Naive thymus-derived CD8-positive, alpha-beta T cell (primary cell): ENCODE measurements around the gene ASH1L. TPM values are rescaled to one million over a fixed set of nuclear protein-coding genes. Genes with fewer than 3 reads are reported as not detected.
"Not testable (repeated sequence)": the region's sequence is repeated elsewhere in the genome, so short reads cannot be mapped to it uniquely, and the experiment has no call there.

Experiments
- ATAC-seq, 2 donors: fragments of 150-1000 bp; cut with Tn5 transposase in 1 of 2; sonication (Bioruptor Pico), chemical (Tn5 transposase) in 1 of 2; 1 replicate in 1 of 2; 2 replicates in 1 of 2; pipeline ENCODE4 v1.10.0; 2021; ENCODE audit warnings: mild to moderate bottlenecking in 2 of 2, moderate library complexity in 2 of 2
- POLR2A ChIA-PET: fragments of 350-600 bp; sonication (Branson Sonifier 250); formaldehyde crosslinking; loops from one replicate; lab custom pipeline; 2021; ENCODE audit warnings: antibody characterized with exemption; lab: Charles Lee
- DNase-seq, 10 donors: peaks; one replicate each; pipeline versions ENCODE4 v3.0.0 to v3.0.0-alpha.2; 2020 to 2022
- H3K27ac Mint-ChIP-seq, 10 donors: one replicate each; pipeline ENCODE4 v1.8.0; 2020 to 2022; ENCODE audit warnings: mild to moderate bottlenecking in 10 of 10, mixed read lengths in 10 of 10, moderate library complexity in 4 of 10, inconsistent platforms in 1 of 10
- H3K27me3 Mint-ChIP-seq, 5 donors: one replicate each; pipeline ENCODE4 v1.8.0; 2021 to 2022; ENCODE audit warnings: mixed read lengths in 5 of 5
- H3K36me3 Mint-ChIP-seq, 3 donors: one replicate each; pipeline ENCODE4 v1.8.0; 2020 to 2022; ENCODE audit warnings: mixed read lengths in 3 of 3, mild to moderate bottlenecking in 2 of 3, inconsistent platforms in 1 of 3
- H3K4me1 Mint-ChIP-seq, 4 donors: one replicate each; pipeline ENCODE4 v1.8.0; 2021 to 2022; ENCODE audit warnings: mixed read lengths in 4 of 4
- H3K4me3 Mint-ChIP-seq, 10 donors: one replicate each; pipeline ENCODE4 v1.8.0; 2020 to 2022; ENCODE audit warnings: mild to moderate bottlenecking in 10 of 10, mixed read lengths in 10 of 10, moderate library complexity in 6 of 10, inconsistent platforms in 1 of 10
- H3K9me3 Mint-ChIP-seq, 9 donors: one replicate each; pipeline ENCODE4 v1.8.0; 2020 to 2022; ENCODE audit warnings: mixed read lengths in 9 of 9, mild to moderate bottlenecking in 3 of 9, inconsistent platforms in 1 of 9, moderate library complexity in 1 of 9
- polyA plus RNA-seq, 3 donors: library from polyadenylated mRNA; unstranded; fragments of 300-500 nt; fragmentation: Illumina TruSeq; gene quantifications; one replicate each; pipeline ENCODE4 v1.2.3, GENCODE V29; 2021
- total RNA-seq, 8 experiments: library from RNA in 2 of 8; stranded (reverse) in 2 of 8; gene quantifications; one replicate each; pipeline ENCODE4 v1.2.3 and lab custom pipeline; 2021 to 2026

ASH1L gene
- total and polyA plus RNA-seq, 5 experiments from 2014 or later = 12.2 to 102 (median 22.0) TPM

DNA sequence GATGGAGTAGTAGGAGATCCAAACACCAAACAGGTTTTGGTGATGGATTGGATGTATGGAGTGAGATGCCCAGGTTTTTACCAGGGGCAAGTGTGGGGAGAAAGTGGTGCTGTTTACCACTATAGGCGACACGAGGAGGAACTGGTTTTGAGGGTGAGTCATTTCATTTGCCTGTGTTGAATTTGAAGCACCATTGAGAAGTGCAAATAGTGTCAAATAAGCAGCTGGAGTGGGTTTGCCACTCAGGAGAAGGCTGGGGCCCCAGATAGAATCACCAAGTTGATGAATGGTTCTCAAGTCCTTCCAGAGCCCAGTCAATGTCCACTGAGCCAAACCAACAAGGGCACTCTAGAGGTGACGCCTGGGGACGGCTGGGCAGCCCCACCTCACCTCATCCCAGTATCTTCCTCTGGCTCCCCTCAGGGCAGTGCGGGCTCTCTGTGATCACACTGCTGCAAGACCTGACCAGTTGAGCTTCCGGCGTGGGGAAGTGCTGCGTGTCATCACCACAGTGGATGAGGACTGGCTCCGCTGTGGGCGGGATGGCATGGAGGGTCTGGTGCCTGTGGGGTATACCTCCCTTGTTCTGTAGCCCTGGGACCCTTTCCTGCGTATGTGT is 232.5 kb downstream of the ASH1L start:
- H3K27ac Mint-ChIP-seq = peak overlapping the region in 2 of 10 donors; percentile 31 to 75

GRCh38 chr1:155328856-155329255 is 233.7 kb downstream of the ASH1L start:
- peaks cover 5 to 18% (median 10%) of the 10 kb centered on the region in 4 donors for H3K4me1 Mint-ChIP-seq
- not testable (repeated sequence) for ATAC-seq, H3K4me3 Mint-ChIP-seq, DNase-seq, H3K27me3 Mint-ChIP-seq, H3K9me3 Mint-ChIP-seq
- POLR2A ChIA-PET = interaction anchor here (0.7 kb wide), 1 partner anchor 71 kb away, joined by 3 read pairs; no protein-coding TSS in a partner anchor
- H3K36me3 Mint-ChIP-seq = peaks cover 4 to 32% (median 8%) of the 10 kb centered on the region in 3 donors
- peak overlapping the region in 3 of 10 donors; percentile 19 to 71 (median 27) for H3K27ac Mint-ChIP-seq

More for the DNA sequence above, 232.5 kb downstream of the ASH1L start:
- Mint-ChIP-seq H3K36me3 (peaks cover 4 to 39% (median 11%) of the 10 kb centered on the region in 3 donors), H3K4me3 (no peak overlapping the region), H3K4me1 (peaks cover 5 to 14% (median 8%) of the 10 kb centered on the region in 4 donors), H3K9me3 (no peaks in the 10 kb centered on the region), H3K27me3 (no peaks in the 10 kb centered on the region)
- POLR2A ChIA-PET = no interaction called here
- ATAC-seq = no peak
- no peak for DNase-seq

DNA sequence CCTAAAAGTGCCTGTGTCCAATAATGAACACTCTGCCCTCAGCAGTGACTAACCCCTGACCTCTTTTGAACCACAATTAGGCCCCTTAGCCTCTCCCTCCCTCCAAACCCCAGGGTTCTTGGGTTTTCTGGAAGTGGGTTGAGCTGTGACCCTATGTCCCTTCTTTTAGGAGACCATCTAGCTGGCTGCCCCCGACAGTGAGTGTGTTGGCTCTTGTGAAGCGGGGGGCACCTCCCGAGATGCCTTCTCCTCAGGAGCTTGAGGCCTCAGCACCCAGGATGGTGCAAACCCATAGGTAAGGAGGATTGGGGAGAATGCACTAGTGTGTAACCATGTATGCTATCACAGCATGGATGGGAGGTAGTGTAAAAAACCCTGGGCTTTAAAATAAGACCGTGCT is 234.6 kb downstream of the ASH1L start:
- peaks cover 5 to 18% (median 10%) of the 10 kb centered on the region in 4 donors for H3K4me1 Mint-ChIP-seq
- no peaks in the 10 kb centered on the region for H3K27me3 Mint-ChIP-seq
- no peak for DNase-seq
- peak overlapping the region in 1 of 10 donors; percentile 66 for H3K4me3 Mint-ChIP-seq
- H3K36me3 Mint-ChIP-seq = peaks cover 0 to 26% (median 5%) of the 10 kb centered on the region in 3 donors
- H3K9me3 Mint-ChIP-seq = no peaks in the 10 kb centered on the region
- H3K27ac Mint-ChIP-seq = peak overlapping the region in 5 of 10 donors; percentile 12 to 59 (median 42)
- ATAC-seq = no peak
- POLR2A ChIA-PET = interaction anchor here (0.6 kb wide), 1 partner anchor 83 kb away, joined by 3 read pairs; no protein-coding TSS in a partner anchor

GRCh38 chr1:155326631-155327037 is 236.0 kb downstream of the ASH1L start:
- no peak for DNase-seq
- Mint-ChIP-seq H3K27me3 (no peaks in the 10 kb centered on the region), H3K4me3 (peak overlapping the region in 1 of 10 donors; percentile 27), H3K27ac (peak overlapping the region in 4 of 10 donors; percentile 38 to 95 (median 80)), H3K4me1 (peaks cover 5 to 22% (median 17%) of the 10 kb centered on the region in 4 donors), H3K9me3 (no peaks in the 10 kb centered on the region), H3K36me3 (peaks cover 0 to 25% (median 5%) of the 10 kb centered on the region in 3 donors)
- POLR2A ChIA-PET = no interaction called here
- no peak for ATAC-seq

DNA sequence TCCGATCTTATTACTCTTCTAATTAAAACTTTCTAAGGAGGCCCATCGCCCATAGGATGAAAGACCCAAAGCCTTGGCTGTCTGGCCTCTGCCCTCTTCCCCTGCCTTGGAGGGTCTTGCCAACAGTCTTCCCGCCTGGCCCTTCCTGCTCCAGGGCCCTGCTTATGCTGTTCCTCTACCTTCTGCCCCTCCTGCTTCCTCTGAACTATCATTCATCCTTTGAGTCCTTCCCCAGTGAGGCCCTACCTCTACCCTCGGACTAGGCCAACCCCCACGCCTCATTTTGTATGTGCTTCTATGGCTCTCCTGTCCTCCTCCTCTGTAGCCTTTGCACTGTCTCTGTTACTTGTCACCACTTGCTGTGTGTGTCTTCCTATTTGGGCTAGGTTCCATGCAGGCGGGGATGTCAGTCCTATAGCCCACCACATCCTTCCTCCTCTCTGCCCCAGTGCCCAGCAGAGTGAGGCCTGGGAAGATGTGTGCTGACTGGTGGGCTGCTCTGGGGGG is 236.5 kb downstream of the ASH1L start:
- Mint-ChIP-seq H3K4me1 (peaks cover 6 to 27% (median 21%) of the 10 kb centered on the region in 4 donors), H3K36me3 (peaks cover 0 to 20% (median 3%) of the 10 kb centered on the region in 3 donors), H3K4me3 (peak overlapping the region; percentile 44 to 86 (median 71)), H3K9me3 (no peaks in the 10 kb centered on the region), H3K27me3 (no peaks in the 10 kb centered on the region), H3K27ac (peak overlapping the region; percentile 17 to 95 (median 72))
- peak in 1 of 10 donors; percentile 26 for DNase-seq
- POLR2A ChIA-PET = no interaction called here
- no peak for ATAC-seq

- Mint-ChIP-seq H3K4me3 (peak overlapping the region; percentile 44 to 86 (median 72)), H3K27me3 (no peaks in the 10 kb centered on the region), H3K4me1 (peaks cover 8 to 32% (median 25%) of the 10 kb centered on the region in 4 donors), H3K36me3 (peaks cover 0 to 15% (median 0%) of the 10 kb centered on the region in 3 donors), H3K27ac (peak overlapping the region in 9 of 10 donors; percentile 17 to 95 (median 74)), H3K9me3 (no peaks in the 10 kb centered on the region)
- ATAC-seq (no peak), DNase-seq (peak in 1 of 10 donors; percentile 9)
- POLR2A ChIA-PET = interaction anchor here (0.6 to 5.4 kb wide), 2 partner anchors 75 to 231 kb away, joined by 3 to 37 read pairs; no protein-coding TSS in a partner anchor
These were observed 237.1 kb downstream of the ASH1L start for GRCh38 chr1:155325603-155325893.

- POLR2A ChIA-PET = interaction anchor here (0.6 to 5.4 kb wide), 7 partner anchors 50 to 1362 kb away, joined by 3 to 37 read pairs (median 13); partner anchors contain the start of genes CLK2, HCN3 and SCAMP3
- Mint-ChIP-seq H3K4me1 (peaks cover 14 to 38% (median 31%) of the 10 kb centered on the region in 4 donors), H3K27ac (peak overlapping the region in 9 of 10 donors; percentile 41 to 93 (median 78)), H3K36me3 (peaks cover 0 to 9% (median 0%) of the 10 kb centered on the region in 3 donors), H3K9me3 (no peaks in the 10 kb centered on the region), H3K4me3 (peak overlapping the region; percentile 71 to 93 (median 88)), H3K27me3 (no peaks in the 10 kb centered on the region)
- no peak for ATAC-seq
- DNase-seq = no peak
These were observed 237.6 kb downstream of the ASH1L start for GRCh38 chr1:155324717-155325602.

DNA sequence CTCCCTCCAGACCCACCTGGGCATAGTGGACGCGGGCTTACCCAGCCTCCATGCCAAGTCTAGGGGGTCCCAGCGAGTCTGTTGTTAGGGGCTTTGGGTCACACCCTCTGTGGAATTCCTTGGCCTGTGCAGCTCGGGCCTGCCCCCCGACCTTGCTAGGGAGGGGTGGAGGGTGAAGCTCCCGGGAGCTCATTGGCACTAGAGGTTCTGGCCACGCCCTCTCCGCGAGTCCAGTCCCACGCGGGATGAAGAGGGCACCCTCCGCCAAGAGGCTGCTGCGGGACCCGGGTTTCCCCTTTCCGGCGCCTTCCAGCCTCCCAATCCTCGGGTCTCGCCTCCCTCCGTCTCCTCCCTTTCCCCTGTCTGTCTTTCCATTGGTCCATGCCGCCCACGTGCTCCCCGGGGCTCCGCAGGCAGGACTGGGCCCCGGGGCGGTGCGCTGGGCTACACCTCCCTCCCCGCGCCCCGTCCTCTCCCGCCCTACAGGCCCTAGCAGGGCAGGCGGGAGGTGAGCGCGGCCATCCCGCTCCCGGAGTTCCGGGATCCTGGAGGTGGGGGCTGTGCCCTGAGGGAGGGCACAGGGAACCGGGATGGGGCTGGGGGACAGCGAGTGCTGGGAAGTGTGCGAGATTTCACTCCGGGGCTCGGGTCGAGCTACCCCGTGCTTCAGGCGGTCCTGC is 238.4 kb downstream of the ASH1L start:
- POLR2A ChIA-PET = interaction anchor here (0.7 to 5.4 kb wide), 12 partner anchors 14 to 1362 kb away, joined by 3 to 37 read pairs (median 4); partner anchors contain the start of genes CLK2, ENTREP3, FDPS and HCN3
- Mint-ChIP-seq H3K36me3 (peaks cover 0 to 5% (median 0%) of the 10 kb centered on the region in 3 donors), H3K27me3 (no peaks in the 10 kb centered on the region)

DNA sequence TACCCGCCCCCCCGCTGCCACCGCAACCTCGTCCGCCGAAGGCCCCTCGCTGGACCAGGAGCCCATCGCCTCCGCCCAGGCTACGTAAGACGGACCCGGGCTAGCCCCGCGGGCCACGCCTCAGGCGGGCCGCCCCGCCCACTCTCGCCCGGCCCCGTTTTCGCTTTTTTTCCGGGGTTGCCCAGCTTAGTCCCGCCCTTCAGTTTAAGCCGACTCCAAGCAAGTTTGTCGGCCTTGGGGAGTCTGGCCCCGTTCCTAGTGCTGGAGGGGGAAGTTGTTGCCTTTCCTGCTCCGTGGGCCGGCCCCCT is 238.9 kb downstream of the ASH1L start:
- Mint-ChIP-seq H3K36me3 (peaks cover 0 to 3% (median 0%) of the 10 kb centered on the region in 3 donors), H3K4me3 (peak overlapping the region; percentile 82 to 93 (median 90)), H3K27me3 (no peaks in the 10 kb centered on the region), H3K9me3 (no peaks in the 10 kb centered on the region), H3K27ac (peak overlapping the region in 9 of 10 donors; percentile 41 to 94 (median 83)), H3K4me1 (peaks cover 20 to 41% (median 35%) of the 10 kb centered on the region in 4 donors)
- ATAC-seq = peak; percentile 59 to 60
- DNase-seq = peak; percentile 46 to 85 (median 68)
- POLR2A ChIA-PET = interaction anchor here (0.7 to 5.4 kb wide), 12 partner anchors 14 to 82 kb away, joined by 3 to 37 read pairs (median 4); partner anchors contain the start of genes CLK2, ENTREP3, FDPS and HCN3

More for the DNA sequence above, 238.4 kb downstream of the ASH1L start:
- Mint-ChIP-seq H3K27ac (peak overlapping the region; percentile 72 to 94 (median 82)), H3K9me3 (no peaks in the 10 kb centered on the region), H3K4me3 (peak overlapping the region; percentile 82 to 93 (median 90)), H3K4me1 (peaks cover 18 to 41% (median 34%) of the 10 kb centered on the region in 4 donors)
- DNase-seq (peak; percentile 72 to 91 (median 84)), ATAC-seq (peak; percentile 81 to 83)

DNA sequence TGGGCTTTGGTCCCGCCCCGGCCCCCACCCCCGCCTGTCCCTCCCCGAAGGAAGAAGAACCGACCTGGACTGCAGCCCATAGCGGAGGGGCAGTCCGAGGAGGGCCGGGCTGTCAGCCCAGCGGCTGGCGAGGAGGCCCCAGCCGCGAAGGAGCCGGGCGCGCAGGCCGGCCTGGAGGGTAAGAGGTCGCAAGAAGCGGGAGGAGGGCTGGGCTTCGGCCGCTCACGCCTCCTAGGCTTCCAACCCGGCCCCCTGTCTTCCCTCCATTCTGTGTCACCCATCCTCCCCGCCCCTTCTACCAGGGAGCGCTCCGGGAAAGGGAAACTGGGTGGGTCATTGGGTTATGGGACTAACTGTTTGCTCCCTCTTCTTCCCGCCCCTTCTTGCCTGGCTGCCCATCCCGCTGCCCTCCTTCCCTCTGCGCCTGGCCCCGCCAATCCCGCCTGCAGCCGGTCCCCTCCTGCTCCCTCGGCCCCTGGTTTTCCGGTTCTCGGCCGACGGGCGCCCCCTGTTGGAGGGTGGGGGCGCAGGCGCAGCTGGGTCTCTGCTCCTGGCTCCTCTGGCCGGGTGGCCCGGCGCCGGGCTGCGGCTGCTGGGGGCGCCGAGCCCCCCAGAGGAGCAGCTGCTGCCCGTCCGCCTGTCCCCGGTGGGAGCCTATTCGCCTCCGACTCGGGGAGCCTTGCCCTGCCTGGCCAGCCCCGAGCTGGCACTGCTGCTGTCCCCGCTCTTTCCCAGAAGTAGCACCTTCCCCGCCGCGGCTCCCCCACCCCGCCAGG is 239.5 kb downstream of the ASH1L start:
- H3K27ac Mint-ChIP-seq = peak overlapping the region in 7 of 10 donors; percentile 19 to 90 (median 81)
- peak overlapping the region; percentile 82 to 93 (median 90) for H3K4me3 Mint-ChIP-seq
- POLR2A ChIA-PET = interaction anchor here (0.7 to 5.4 kb wide), 12 partner anchors 13 to 82 kb away, joined by 3 to 37 read pairs (median 4); partner anchors contain the start of genes CLK2, ENTREP3, FDPS and HCN3
- no peaks in the 10 kb centered on the region for H3K9me3 Mint-ChIP-seq
- peaks cover 20 to 41% (median 35%) of the 10 kb centered on the region in 4 donors for H3K4me1 Mint-ChIP-seq
- no peaks in the 10 kb centered on the region for H3K36me3 Mint-ChIP-seq
- peak; percentile 54 to 62 for ATAC-seq
- DNase-seq = peak; percentile 67 to 93 (median 85)
- H3K27me3 Mint-ChIP-seq = no peaks in the 10 kb centered on the region

- DNase-seq = no peak
- Mint-ChIP-seq H3K4me1 (peaks cover 20 to 41% (median 35%) of the 10 kb centered on the region in 4 donors), H3K27me3 (no peaks in the 10 kb centered on the region), H3K36me3 (no peaks in the 10 kb centered on the region), H3K27ac (peak overlapping the region in 1 of 10 donors; percentile 47), H3K9me3 (no peaks in the 10 kb centered on the region), H3K4me3 (peak overlapping the region; percentile 62 to 86 (median 78))
- POLR2A ChIA-PET = interaction anchor here (0.6 to 5.4 kb wide), 7 partner anchors 13 to 78 kb away, joined by 3 to 37 read pairs (median 20); partner anchors contain the start of genes CLK2, FDPS, HCN3 and SCAMP3
- ATAC-seq = no peak
These were observed 240.0 kb downstream of the ASH1L start for GRCh38 chr1:155322571-155322952.
